GM10248 (cell line): Measurements from ENCODE around the gene PPP4R4.
"Not testable (repeated sequence)": the region's sequence is repeated elsewhere in the genome, so short reads cannot be mapped to it uniquely, and the experiment has no call there.

Experiments used
- CTCF ChIA-PET: fragments of 300-600 bp; sonication (Branson Sonifier 250); formaldehyde crosslinking; extraction: SDS; loops from one replicate; lab custom pipeline; 2021; ENCODE audit warnings: antibody characterized with exemption; lab: Yijun Ruan, JAX
- POLR2A ChIA-PET: fragments of 350-650 bp; sonication (Branson Sonifier 250); formaldehyde crosslinking; extraction: SDS; loops from one replicate; lab custom pipeline; 2020; ENCODE audit warnings: antibody characterized with exemption; lab: Yijun Ruan, JAX
- DNase-seq: peaks from one replicate; pipeline ENCODE4 v3.0.0; 2012; ENCODE audit errors: extremely low spot score
- TF ChIP-seq, protein P1 (sequence below): IDR thresholded peaks from 2 replicates; pipeline ENCODE4 v1.5.1; 2012; ENCODE audit warnings: mild to moderate bottlenecking, low read depth; ENCODE audit errors: extremely low read depth, missing control alignments, control extremely low read depth

PPP4R4 gene

DNA sequence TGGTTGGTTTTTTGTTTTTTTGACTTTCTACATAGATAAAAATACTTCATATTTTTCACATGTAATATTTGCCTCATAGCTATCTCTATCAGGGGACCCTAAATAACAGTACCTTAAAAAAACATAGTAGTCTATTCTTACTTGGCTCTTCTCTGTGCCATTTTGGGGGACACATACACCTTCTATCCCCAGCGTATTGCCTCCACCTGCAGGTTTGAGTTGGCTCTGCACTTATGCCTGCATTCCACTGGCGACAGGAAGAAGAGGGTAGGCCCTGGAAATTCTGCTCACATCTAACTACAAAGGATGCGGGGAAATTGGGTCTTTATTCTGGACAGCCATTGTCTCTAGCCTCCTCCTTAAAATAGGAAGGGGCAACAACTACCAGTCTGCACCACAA lies 30.9 kb upstream of the PPP4R4 start:
- CTCF ChIA-PET: interaction anchor here (1.0 to 8.8 kb wide), 13 partner anchors 10 to 489 kb away, joined by 3 to 182 read pairs (median 4); partner anchors contain the start of genes OTUB2 and PPP4R4
- POLR2A ChIA-PET: no interaction called here
- TF ChIP-seq, protein P1, sequence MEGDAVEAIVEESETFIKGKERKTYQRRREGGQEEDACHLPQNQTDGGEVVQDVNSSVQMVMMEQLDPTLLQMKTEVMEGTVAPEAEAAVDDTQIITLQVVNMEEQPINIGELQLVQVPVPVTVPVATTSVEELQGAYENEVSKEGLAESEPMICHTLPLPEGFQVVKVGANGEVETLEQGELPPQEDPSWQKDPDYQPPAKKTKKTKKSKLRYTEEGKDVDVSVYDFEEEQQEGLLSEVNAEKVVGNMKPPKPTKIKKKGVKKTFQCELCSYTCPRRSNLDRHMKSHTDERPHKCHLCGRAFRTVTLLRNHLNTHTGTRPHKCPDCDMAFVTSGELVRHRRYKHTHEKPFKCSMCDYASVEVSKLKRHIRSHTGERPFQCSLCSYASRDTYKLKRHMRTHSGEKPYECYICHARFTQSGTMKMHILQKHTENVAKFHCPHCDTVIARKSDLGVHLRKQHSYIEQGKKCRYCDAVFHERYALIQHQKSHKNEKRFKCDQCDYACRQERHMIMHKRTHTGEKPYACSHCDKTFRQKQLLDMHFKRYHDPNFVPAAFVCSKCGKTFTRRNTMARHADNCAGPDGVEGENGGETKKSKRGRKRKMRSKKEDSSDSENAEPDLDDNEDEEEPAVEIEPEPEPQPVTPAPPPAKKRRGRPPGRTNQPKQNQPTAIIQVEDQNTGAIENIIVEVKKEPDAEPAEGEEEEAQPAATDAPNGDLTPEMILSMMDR: peak; percentile 26
- no peak for DNase-seq

DNA sequence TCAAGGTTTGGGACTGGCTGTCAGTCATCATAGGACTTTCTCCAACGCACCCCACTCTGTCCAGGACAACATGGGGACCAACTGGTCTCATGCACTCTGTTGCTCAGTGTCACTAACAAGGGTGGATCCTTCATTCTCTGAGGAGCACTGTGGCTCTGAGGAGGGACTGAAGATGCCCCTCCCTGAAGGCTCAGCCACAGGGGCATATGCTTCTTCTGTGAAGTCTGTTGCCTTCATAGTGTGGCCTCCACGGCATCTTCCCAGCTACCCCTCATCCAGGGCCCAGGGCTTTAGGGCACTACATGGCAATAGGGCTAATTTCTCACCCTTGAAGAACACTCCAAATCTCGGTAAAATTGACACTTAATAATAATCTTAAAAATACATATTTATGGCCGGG lies 30.4 kb upstream of the PPP4R4 start:
- DNase-seq: no peak
- ChIA-PET CTCF (interaction anchor here (1.2 to 8.8 kb wide), 6 partner anchors 10 to 489 kb away, joined by 3 to 182 read pairs (median 5); no protein-coding TSS in a partner anchor), POLR2A (no interaction called here)
- TF ChIP-seq, protein P1: no peak

DNA sequence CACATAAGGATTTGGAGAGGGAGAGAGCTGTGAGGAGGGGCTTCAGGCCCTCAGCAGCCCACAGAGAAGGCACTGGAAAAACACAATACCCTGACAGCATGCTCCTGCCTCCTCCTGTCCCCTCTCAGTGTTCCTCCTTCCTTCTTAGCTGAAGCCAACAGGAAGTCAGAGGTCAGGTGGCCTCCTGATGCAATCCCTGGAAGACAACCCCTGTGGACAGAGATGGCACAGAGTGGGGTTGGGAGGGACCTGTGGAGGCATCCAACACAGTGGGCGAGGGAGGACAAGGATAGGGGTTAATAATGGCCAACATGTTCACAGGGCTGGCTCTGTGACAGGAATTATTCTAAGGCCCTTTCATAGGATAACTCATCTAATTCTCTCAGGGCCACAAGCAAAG lies 29.4 kb upstream of the PPP4R4 start:
- TF ChIP-seq, protein P1: no peak
- ChIA-PET CTCF (interaction anchor here (5.8 kb wide), 1 partner anchor 14 kb away, joined by 36 read pairs; no protein-coding TSS in a partner anchor), POLR2A (no interaction called here)
- no peak for DNase-seq

DNA sequence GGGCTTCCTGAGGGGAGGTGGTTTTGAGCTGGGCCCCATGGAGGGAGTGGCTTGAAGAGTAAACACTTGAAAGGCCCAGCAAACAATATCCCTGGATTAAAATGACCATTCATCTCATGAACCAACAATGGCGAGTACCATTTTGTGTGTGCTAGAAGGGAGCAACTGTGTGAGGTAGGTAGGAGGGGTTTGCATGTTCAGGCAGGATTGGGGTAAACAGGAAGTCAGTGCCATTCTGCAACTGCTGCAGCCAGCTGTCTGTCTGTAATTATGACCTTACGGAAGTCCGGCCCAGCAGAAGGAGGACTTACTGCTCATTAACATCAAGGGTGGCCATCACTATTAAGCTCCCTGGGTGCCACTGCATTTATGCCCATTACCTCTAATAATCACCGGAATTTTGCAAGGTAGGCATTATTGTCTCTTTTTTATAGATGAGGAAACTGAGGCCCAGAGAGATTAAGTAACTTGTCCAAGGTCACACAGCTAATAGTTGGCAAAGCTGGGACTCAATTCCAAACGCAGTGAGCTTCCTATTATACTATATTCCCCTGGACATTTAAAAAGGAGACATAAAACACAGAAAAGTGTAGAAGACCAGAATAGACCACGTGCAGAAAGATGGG lies 28.1 kb upstream of the PPP4R4 start:
- TF ChIP-seq, protein P1: no peak
- ChIA-PET POLR2A (no interaction called here), CTCF (interaction anchor here (1.2 to 5.8 kb wide), 3 partner anchors 9 to 110 kb away, joined by 3 to 36 read pairs (median 8); no protein-coding TSS in a partner anchor)
- no peak for DNase-seq

DNA sequence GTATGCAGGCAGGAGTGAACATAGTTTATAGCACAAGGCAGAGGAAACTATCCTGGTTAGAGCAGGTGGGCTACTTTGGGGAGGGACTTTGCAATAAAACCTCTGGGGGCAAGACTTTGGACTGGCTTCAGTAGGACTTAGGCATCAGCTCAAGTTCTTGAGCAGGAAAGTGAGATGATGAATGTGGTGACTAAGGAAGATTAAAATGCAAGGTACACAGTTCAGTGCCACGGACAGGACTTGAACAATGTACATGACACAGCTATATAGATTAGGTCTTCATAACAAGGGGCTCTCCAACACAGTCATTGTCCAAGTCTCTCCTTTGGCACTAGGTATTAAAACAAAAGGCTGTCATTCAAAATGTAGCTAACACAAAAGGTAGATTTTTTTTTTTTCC lies 21.4 kb upstream of the PPP4R4 start:
- no peak for DNase-seq
- CTCF ChIA-PET: interaction anchor here (1.4 to 2.9 kb wide), 3 partner anchors 9 to 38 kb away, joined by 3 to 15 read pairs (median 6); no protein-coding TSS in a partner anchor
- TF ChIP-seq, protein P1: no peak
- POLR2A ChIA-PET: no interaction called here

DNA sequence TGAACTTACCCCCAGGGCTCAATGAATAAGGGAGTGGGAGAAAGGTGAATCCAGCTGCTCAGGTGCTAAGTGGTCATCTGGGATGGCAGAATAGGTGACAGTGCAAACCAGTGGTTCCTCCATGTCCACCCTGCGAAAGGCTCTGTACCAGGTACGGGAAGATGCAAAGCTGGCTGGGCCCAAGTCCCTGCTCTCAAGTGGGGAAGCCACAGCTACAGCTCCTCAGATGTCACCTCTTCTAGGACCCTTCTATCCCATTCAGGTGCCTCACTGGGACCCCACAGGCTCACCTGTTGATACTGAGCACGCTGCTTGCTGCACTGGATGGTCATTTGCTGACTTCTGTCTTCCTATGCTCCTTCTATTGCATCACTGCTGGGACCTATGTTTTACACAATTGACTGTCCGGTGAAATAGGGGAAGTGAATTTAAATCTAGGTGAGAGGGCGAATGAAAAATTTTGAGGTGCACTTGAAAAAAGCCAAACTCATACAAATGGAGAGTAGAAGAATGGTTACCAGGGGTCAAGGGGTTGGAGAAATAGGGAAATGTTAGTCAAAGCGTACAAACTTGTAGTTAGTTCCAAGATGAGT lies 20.3 kb upstream of the PPP4R4 start:
- ChIA-PET POLR2A (no interaction called here), CTCF (interaction anchor here (1.4 to 2.9 kb wide), 3 partner anchors 11 to 37 kb away, joined by 3 to 15 read pairs (median 6); no protein-coding TSS in a partner anchor)
- TF ChIP-seq, protein P1: no peak

DNA sequence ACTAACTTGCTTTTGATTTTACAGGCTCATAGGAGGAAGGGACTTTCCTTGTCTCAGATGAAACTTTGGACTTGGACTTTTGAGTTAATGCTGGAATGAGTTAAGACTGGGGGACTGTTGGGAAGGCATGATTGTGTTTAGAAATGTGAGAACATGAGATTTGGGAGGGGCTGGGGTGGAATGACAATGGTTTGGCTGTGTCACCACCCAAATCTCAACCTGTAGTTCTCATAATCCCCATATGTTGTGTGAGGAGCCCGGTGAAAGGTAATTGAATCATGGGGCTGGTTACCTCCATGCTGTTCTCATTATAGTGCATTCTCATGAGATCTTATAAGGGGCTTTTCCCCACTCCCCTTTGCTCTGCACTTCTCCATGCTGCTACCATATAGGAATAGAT lies 18.0 kb upstream of the PPP4R4 start:
- CTCF ChIA-PET: interaction anchor here (1.1 kb wide), 1 partner anchor 28 kb away, joined by 3 read pairs; no protein-coding TSS in a partner anchor
- POLR2A ChIA-PET, DNase-seq: not testable (repeated sequence)

More for the DNA sequence above, 20.3 kb upstream of the PPP4R4 start:
- DNase-seq: no peak
